IPS-15b (cell line): Measurements from ENCODE around the gene ARHGEF10L.
A peak's percentile ranks its signal among the peaks of the same experiment; 100 is the strongest.

Experiments
- H3K27me3 ChIP-seq: one replicate; pipeline ENCODE4 v1.6.1; 2013; ENCODE audit warnings: low read length; ENCODE audit not compliant: control insufficient read depth, insufficient read depth
- H3K36me3 ChIP-seq: one replicate; pipeline ENCODE4 v1.6.1; 2013; ENCODE audit warnings: low read length; ENCODE audit not compliant: control insufficient read depth, insufficient read depth
- H3K4me1 ChIP-seq: one replicate; pipeline ENCODE4 v1.6.1; 2013; ENCODE audit warnings: mild to moderate bottlenecking, low read length; ENCODE audit not compliant: control insufficient read depth, insufficient read depth
- H3K4me3 ChIP-seq: one replicate; pipeline ENCODE4 v1.5.1; 2013; ENCODE audit warnings: low read depth, low read length
- H3K9ac ChIP-seq: one replicate; pipeline ENCODE4 v1.6.1; 2013; ENCODE audit warnings: low read depth, mild to moderate bottlenecking, low read length
- H3K9me3 ChIP-seq: one replicate; pipeline ENCODE4 v1.6.1; 2013; ENCODE audit warnings: mild to moderate bottlenecking, low read length; ENCODE audit not compliant: control insufficient read depth, insufficient read depth

The ARHGEF10L gene

GRCh38 chr1:17668624-17669175 is 129.2 kb downstream of the ARHGEF10L start:
- peaks cover 22% of the 10 kb centered on the region for H3K36me3 ChIP-seq
- H3K4me3 ChIP-seq: no peak overlapping the region
- no peak overlapping the region for H3K9ac ChIP-seq
- no peaks in the 10 kb centered on the region for H3K9me3 ChIP-seq
- no peaks in the 10 kb centered on the region for H3K27me3 ChIP-seq
- H3K4me1 ChIP-seq: peaks cover 7% of the 10 kb centered on the region

- Histone ChIP-seq H3K4me1 (peaks cover 7% of the 10 kb centered on the region), H3K9ac (no peak overlapping the region), H3K27me3 (no peaks in the 10 kb centered on the region), H3K9me3 (no peaks in the 10 kb centered on the region), H3K4me3 (no peak overlapping the region), H3K36me3 (peaks cover 20% of the 10 kb centered on the region)
Observed at GRCh38 chr1:17669305-17669704, 129.8 kb downstream of the ARHGEF10L start.

- H3K4me3 ChIP-seq: no peak overlapping the region
- peaks cover 14% of the 10 kb centered on the region for H3K36me3 ChIP-seq
- no peaks in the 10 kb centered on the region for H3K9me3 ChIP-seq
- H3K9ac ChIP-seq: no peak overlapping the region
- no peaks in the 10 kb centered on the region for H3K27me3 ChIP-seq
- peaks cover 7% of the 10 kb centered on the region for H3K4me1 ChIP-seq
Observed at GRCh38 chr1:17669866-17670451, 130.5 kb downstream of the ARHGEF10L start.

GRCh38 chr1:17670587-17671313 is 131.3 kb downstream of the ARHGEF10L start:
- Histone ChIP-seq H3K9ac (no peak overlapping the region), H3K36me3 (peaks cover 11% of the 10 kb centered on the region), H3K9me3 (no peaks in the 10 kb centered on the region), H3K4me3 (no peak overlapping the region), H3K4me1 (peaks cover 7% of the 10 kb centered on the region), H3K27me3 (no peaks in the 10 kb centered on the region)

- Histone ChIP-seq H3K4me1 (peaks cover 7% of the 10 kb centered on the region), H3K27me3 (no peaks in the 10 kb centered on the region)
Observed at GRCh38 chr1:17671314-17671705, 131.8 kb downstream of the ARHGEF10L start.

GRCh38 chr1:17671741-17672140 is 132.2 kb downstream of the ARHGEF10L start:
- Histone ChIP-seq H3K36me3 (peaks cover 11% of the 10 kb centered on the region), H3K9me3 (no peaks in the 10 kb centered on the region), H3K9ac (peak overlapping the region; percentile 37), H3K4me3 (no peak overlapping the region), H3K4me1 (peaks cover 7% of the 10 kb centered on the region), H3K27me3 (no peaks in the 10 kb centered on the region)

More at GRCh38 chr1:17671314-17671705, 131.8 kb downstream of the ARHGEF10L start:
- Histone ChIP-seq H3K36me3 (peaks cover 11% of the 10 kb centered on the region), H3K9me3 (no peaks in the 10 kb centered on the region), H3K4me3 (no peak overlapping the region), H3K9ac (peak overlapping the region; percentile 37)

GRCh38 chr1:17672226-17672625 is 132.7 kb downstream of the ARHGEF10L start:
- peaks cover 7% of the 10 kb centered on the region for H3K4me1 ChIP-seq
- no peak overlapping the region for H3K9ac ChIP-seq
- peaks cover 11% of the 10 kb centered on the region for H3K36me3 ChIP-seq
- no peaks in the 10 kb centered on the region for H3K9me3 ChIP-seq
- no peaks in the 10 kb centered on the region for H3K27me3 ChIP-seq
- H3K4me3 ChIP-seq: no peak overlapping the region

GRCh38 chr1:17673329-17674072 is 134.0 kb downstream of the ARHGEF10L start:
- H3K27me3 ChIP-seq: no peaks in the 10 kb centered on the region
- peaks cover 7% of the 10 kb centered on the region for H3K4me1 ChIP-seq
- H3K4me3 ChIP-seq: no peak overlapping the region
- peaks cover 7% of the 10 kb centered on the region for H3K36me3 ChIP-seq
- no peak overlapping the region for H3K9ac ChIP-seq
- H3K9me3 ChIP-seq: no peaks in the 10 kb centered on the region

- Histone ChIP-seq H3K4me3 (no peak overlapping the region), H3K36me3 (peaks cover 7% of the 10 kb centered on the region), H3K27me3 (no peaks in the 10 kb centered on the region), H3K4me1 (peaks cover 7% of the 10 kb centered on the region), H3K9ac (no peak overlapping the region), H3K9me3 (no peaks in the 10 kb centered on the region)
Observed at GRCh38 chr1:17674726-17675500, 135.4 kb downstream of the ARHGEF10L start.

- no peaks in the 10 kb centered on the region for H3K27me3 ChIP-seq
- H3K4me3 ChIP-seq: no peak overlapping the region
- H3K4me1 ChIP-seq: peaks cover 7% of the 10 kb centered on the region
- no peaks in the 10 kb centered on the region for H3K9me3 ChIP-seq
- no peak overlapping the region for H3K9ac ChIP-seq
- H3K36me3 ChIP-seq: peaks cover 7% of the 10 kb centered on the region
Observed at GRCh38 chr1:17675744-17676143, 136.2 kb downstream of the ARHGEF10L start.

- Histone ChIP-seq H3K9me3 (no peaks in the 10 kb centered on the region), H3K9ac (no peak overlapping the region), H3K4me1 (peaks cover 3% of the 10 kb centered on the region)
Observed at GRCh38 chr1:17676387-17677060, 137.0 kb downstream of the ARHGEF10L start.

More at GRCh38 chr1:17676387-17677060, 137.0 kb downstream of the ARHGEF10L start:
- Histone ChIP-seq H3K4me3 (no peak overlapping the region), H3K27me3 (no peaks in the 10 kb centered on the region), H3K36me3 (peaks cover 7% of the 10 kb centered on the region)
